ENCODE measurements around the gene CBLN3. TPM values are rescaled to one million over a fixed set of nuclear protein-coding genes. Genes with fewer than 3 reads are reported as not detected.

The CBLN3 gene
- total RNA-seq, 1 experiment from 2014 or later, result 1.0 TPM

- Histone ChIP-seq H3K27ac (ENCODE audit: low read length) (no peak overlapping the region), H3K9me3 (ENCODE audit: control insufficient read depth, insufficient read depth, low read depth, low read length) (no peaks in the 10 kb centered on the region), H3K36me3 (ENCODE audit: control insufficient read depth, insufficient read depth, low read length) (no peaks in the 10 kb centered on the region), H3K27me3 (ENCODE audit: control insufficient read depth, insufficient read depth, low read length) (no peaks in the 10 kb centered on the region), H3K4me1 (ENCODE audit: control insufficient read depth, insufficient read depth, low read length) (no peaks in the 10 kb centered on the region), H3K4me3 (ENCODE audit: low read depth in 2 of 2, low read length in 2 of 2) (no peak overlapping the region)
- POLR2A ChIA-PET, result no interaction called here
- no peak for DNase-seq (ENCODE audit: low read depth, low spot score)
- CTCF ChIA-PET, result no interaction called here
- no peak for ATAC-seq
- no TSS peak for BruUV-seq (replicated peaks)
- no peak for TF ChIP-seq POLR2AphosphoS5 (IDR thresholded peaks at IDR 0.05; ENCODE audit: low read depth, low read length)
- no peak for TF ChIP-seq TCF7L2 (IDR thresholded peaks at IDR 0.05; ENCODE audit: low read depth, low read length)
- TF ChIP-seq CTCF (IDR thresholded peaks at IDR 0.05), result no peak
- TF ChIP-seq, protein P1, sequence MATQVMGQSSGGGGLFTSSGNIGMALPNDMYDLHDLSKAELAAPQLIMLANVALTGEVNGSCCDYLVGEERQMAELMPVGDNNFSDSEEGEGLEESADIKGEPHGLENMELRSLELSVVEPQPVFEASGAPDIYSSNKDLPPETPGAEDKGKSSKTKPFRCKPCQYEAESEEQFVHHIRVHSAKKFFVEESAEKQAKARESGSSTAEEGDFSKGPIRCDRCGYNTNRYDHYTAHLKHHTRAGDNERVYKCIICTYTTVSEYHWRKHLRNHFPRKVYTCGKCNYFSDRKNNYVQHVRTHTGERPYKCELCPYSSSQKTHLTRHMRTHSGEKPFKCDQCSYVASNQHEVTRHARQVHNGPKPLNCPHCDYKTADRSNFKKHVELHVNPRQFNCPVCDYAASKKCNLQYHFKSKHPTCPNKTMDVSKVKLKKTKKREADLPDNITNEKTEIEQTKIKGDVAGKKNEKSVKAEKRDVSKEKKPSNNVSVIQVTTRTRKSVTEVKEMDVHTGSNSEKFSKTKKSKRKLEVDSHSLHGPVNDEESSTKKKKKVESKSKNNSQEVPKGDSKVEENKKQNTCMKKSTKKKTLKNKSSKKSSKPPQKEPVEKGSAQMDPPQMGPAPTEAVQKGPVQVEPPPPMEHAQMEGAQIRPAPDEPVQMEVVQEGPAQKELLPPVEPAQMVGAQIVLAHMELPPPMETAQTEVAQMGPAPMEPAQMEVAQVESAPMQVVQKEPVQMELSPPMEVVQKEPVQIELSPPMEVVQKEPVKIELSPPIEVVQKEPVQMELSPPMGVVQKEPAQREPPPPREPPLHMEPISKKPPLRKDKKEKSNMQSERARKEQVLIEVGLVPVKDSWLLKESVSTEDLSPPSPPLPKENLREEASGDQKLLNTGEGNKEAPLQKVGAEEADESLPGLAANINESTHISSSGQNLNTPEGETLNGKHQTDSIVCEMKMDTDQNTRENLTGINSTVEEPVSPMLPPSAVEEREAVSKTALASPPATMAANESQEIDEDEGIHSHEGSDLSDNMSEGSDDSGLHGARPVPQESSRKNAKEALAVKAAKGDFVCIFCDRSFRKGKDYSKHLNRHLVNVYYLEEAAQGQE (IDR thresholded peaks at IDR 0.05; ENCODE audit: insufficient read depth in 1 of 2, low read depth in 2 of 2, low read length in 1 of 2), result no peak
- no peak for TF ChIP-seq SIN3A (IDR thresholded peaks at IDR 0.05; ENCODE audit: borderline replicate concordance, insufficient read depth, low read depth, low read length)
- intact Hi-C loops (cut with micrococcal nuclease; ENCODE audit: unreplicated experiment) (no loop called here), in situ Hi-C loops (cut with HindIII; ENCODE audit: low pct_unique_long_range_greater_than_20kb, low sequenced_read_pairs) (no loop called here)
These were observed 11.0 kb downstream of the CBLN3 start for GRCh38 chr14:24418492-24418873.

DNA sequence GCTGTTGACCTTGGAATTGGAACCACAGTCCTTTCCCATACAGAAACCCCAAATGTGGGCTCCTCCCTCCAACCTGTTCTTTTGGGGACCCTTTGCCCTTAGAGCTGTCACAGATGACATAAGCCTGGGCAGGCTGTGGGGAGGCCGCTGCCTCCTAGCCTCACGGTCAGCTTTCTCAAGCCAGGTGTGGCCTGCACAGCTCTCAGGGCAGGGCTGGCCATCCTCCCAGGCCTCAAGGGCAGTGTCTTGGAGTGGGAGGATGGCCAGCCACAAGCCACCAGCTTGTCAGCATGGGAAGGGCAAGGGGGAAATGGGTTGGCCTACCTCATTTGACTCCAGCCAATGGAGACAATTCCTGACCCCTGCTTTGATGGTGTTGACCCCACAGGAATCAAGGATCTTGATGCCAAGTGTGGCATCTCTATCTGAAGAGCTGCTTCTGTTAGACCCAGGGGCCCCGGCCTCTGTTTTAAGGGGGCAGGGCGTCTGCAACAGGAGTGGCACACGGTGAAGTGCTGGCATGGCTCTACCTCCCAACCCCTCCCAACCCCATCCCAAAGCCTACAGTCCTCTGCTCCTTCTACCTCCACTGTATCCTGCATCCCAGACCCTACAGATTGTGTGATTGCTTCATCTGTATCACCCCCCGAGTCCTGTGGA is 11.5 kb downstream of the CBLN3 start:
- H3K27ac ChIP-seq (ENCODE audit: low read length), result no peak overlapping the region

More for the DNA sequence above, 11.5 kb downstream of the CBLN3 start:
- Histone ChIP-seq H3K27me3 (ENCODE audit: control insufficient read depth, insufficient read depth, low read length) (no peaks in the 10 kb centered on the region), H3K4me3 (ENCODE audit: low read depth in 2 of 2, low read length in 2 of 2) (no peak overlapping the region), H3K9me3 (ENCODE audit: control insufficient read depth, insufficient read depth, low read depth, low read length) (no peaks in the 10 kb centered on the region), H3K4me1 (ENCODE audit: control insufficient read depth, insufficient read depth, low read length) (no peaks in the 10 kb centered on the region), H3K36me3 (ENCODE audit: control insufficient read depth, insufficient read depth, low read length) (no peaks in the 10 kb centered on the region)
- ChIA-PET CTCF (no interaction called here), POLR2A (no interaction called here)
- DNase-seq (ENCODE audit: low read depth, low spot score), result no peak
- BruUV-seq (replicated peaks), result no TSS peak
- in situ Hi-C loops (cut with HindIII; ENCODE audit: low pct_unique_long_range_greater_than_20kb, low sequenced_read_pairs), result no loop called here
- intact Hi-C loops (cut with micrococcal nuclease; ENCODE audit: unreplicated experiment), result no loop called here
- TF ChIP-seq CTCF (IDR thresholded peaks at IDR 0.05), result no peak
- TF ChIP-seq TCF7L2 (IDR thresholded peaks at IDR 0.05; ENCODE audit: low read depth, low read length), result no peak
- TF ChIP-seq, protein P1 (IDR thresholded peaks at IDR 0.05; ENCODE audit: insufficient read depth in 1 of 2, low read depth in 2 of 2, low read length in 1 of 2), result no peak
- no peak for ATAC-seq

All from Panc1 (cell line).